ENCODE results near the gene CNDP2.

DNA sequence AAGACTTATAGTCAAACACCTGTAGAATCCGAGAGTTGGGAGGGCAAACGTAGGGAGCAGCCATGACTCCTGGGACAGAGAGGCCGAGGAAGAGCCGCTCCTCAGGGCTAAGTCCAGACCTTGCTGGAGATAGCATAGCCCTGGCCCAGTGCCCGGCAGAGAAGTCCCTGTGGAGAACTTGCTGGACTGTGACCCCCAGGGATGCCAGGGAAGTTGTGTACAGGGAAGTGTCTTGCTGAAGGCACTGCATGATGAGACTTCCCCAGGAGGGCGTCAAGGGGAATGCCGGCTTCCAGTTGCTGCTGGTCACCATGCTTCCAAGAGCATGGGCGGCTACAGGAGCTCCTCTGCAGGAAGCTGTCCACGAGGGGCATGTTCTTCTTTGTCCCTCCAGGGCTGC is 29.6 kb downstream of the CNDP2 start:
- TF ChIP-seq, protein P1, sequence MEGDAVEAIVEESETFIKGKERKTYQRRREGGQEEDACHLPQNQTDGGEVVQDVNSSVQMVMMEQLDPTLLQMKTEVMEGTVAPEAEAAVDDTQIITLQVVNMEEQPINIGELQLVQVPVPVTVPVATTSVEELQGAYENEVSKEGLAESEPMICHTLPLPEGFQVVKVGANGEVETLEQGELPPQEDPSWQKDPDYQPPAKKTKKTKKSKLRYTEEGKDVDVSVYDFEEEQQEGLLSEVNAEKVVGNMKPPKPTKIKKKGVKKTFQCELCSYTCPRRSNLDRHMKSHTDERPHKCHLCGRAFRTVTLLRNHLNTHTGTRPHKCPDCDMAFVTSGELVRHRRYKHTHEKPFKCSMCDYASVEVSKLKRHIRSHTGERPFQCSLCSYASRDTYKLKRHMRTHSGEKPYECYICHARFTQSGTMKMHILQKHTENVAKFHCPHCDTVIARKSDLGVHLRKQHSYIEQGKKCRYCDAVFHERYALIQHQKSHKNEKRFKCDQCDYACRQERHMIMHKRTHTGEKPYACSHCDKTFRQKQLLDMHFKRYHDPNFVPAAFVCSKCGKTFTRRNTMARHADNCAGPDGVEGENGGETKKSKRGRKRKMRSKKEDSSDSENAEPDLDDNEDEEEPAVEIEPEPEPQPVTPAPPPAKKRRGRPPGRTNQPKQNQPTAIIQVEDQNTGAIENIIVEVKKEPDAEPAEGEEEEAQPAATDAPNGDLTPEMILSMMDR (IDR thresholded peaks at IDR 0.05 in 4 of 5, conservative IDR thresholded peaks at IDR 0.05 in 1 of 5): no peak
- no peak for TF ChIP-seq POLR2A (IDR thresholded peaks at IDR 0.05)
